A673 (cell line): Measurements from ENCODE around the gene NLK. TPM values are rescaled to one million over a fixed set of nuclear protein-coding genes. Genes with fewer than 3 reads are reported as not detected.

Experiments used
- BruUV-seq: library from RNA; stranded (reverse); fragments of 400-500 nt; replicated peaks from 2 replicates; lab custom pipeline; 2021; lab: Mats Ljungman, UMichigan
- CTCF ChIA-PET: fragments of 300-600 bp; sonication (Branson Sonifier 250); formaldehyde crosslinking; loops from one replicate; lab custom pipeline; 2022; ENCODE audit warnings: antibody characterized with exemption; lab: Charles Lee
- POLR2A ChIA-PET: fragments of 300-600 bp; sonication (Branson Sonifier 250); formaldehyde crosslinking; loops from one replicate; lab custom pipeline; 2022; ENCODE audit warnings: antibody characterized with exemption; ENCODE audit not compliant: low non-redundant PET; lab: Charles Lee
- DNase-seq: peaks from one replicate; pipeline ENCODE4 v3.0.0-alpha.2; 2015; ENCODE audit warnings: low spot score
- H3K27ac ChIP-seq: fragments of 200-600 bp; sonication (generic); 2 replicates; pipeline ENCODE4 v1.5.1; 2016; ENCODE audit warnings: mixed run types, low read depth, mild to moderate bottlenecking, mixed read lengths, antibody characterized with exemption, low read length; ENCODE audit not compliant: poor library complexity, severe bottlenecking
- H3K27me3 ChIP-seq: fragments of 200-600 bp; sonication (generic); replicated peaks from 2 replicates; pipeline ENCODE4 v1.6.1; 2017; ENCODE audit warnings: mixed run types, low read depth, mild to moderate bottlenecking, mixed read lengths, antibody characterized with exemption, low read length; ENCODE audit not compliant: insufficient read depth, poor library complexity
- H3K36me3 ChIP-seq: fragments of 200-600 bp; sonication (generic); 2 replicates; pipeline ENCODE4 v1.6.1; 2016; ENCODE audit warnings: mixed run types, mild to moderate bottlenecking, mixed read lengths, antibody characterized with exemption, low read length; ENCODE audit not compliant: insufficient read depth, poor library complexity, severe bottlenecking
- H3K4me1 ChIP-seq: fragments of 200-600 bp; sonication (generic); 2 replicates; pipeline ENCODE4 v1.6.1; 2017; ENCODE audit warnings: mixed run types, mild to moderate bottlenecking, mixed read lengths, antibody characterized with exemption, low read length; ENCODE audit not compliant: insufficient read depth, poor library complexity, severe bottlenecking
- H3K4me3 ChIP-seq: fragments of 200-600 bp; sonication (generic); 2 replicates; pipeline ENCODE4 v1.5.1; 2016; ENCODE audit warnings: low read depth, mixed run types, mild to moderate bottlenecking, mixed read lengths, low read length; ENCODE audit not compliant: poor library complexity, severe bottlenecking
- H3K9me3 ChIP-seq: fragments of 200-600 bp; sonication (generic); 2 replicates; pipeline ENCODE4 v1.6.1; 2016; ENCODE audit warnings: mixed run types, low read depth, mild to moderate bottlenecking, mixed read lengths, antibody characterized with exemption, low read length; ENCODE audit not compliant: poor library complexity, severe bottlenecking
- CTCF ChIP-seq: fragments of 300-800, 200-600 bp; sonication (generic); conservative IDR thresholded peaks from 2 replicates; pipeline ENCODE4 v1.5.1; 2017; ENCODE audit warnings: low read depth, mild to moderate bottlenecking, antibody characterized with exemption, low read length, moderate library complexity, mixed read lengths
- EZH2 ChIP-seq: fragments of 200-600 bp; sonication (generic); IDR thresholded peaks from 2 replicates; pipeline ENCODE4 v1.6.1; 2017; ENCODE audit warnings: borderline replicate concordance, low read depth, mild to moderate bottlenecking, mixed read lengths, antibody characterized with exemption, low read length; ENCODE audit not compliant: poor library complexity, severe bottlenecking
- intact Hi-C: fragments of 100-400 bp; cut with micrococcal nuclease; formaldehyde crosslinking; loops from one replicate; pipeline ENCODE4 v1.10.0; 2022; ENCODE audit not compliant: unreplicated experiment
- total RNA-seq: library from RNA; stranded (reverse); gene quantifications from 2 replicates; pipeline ENCODE4 v1.2.3, GENCODE V29; 2021

Gene NLK
- total RNA-seq, 1 experiment from 2014 or later: 23.8 TPM

- no peaks in the 10 kb centered on the region for H3K27me3 ChIP-seq
- no peak overlapping the region for H3K27ac ChIP-seq
- TF ChIP-seq EZH2 (no peak), CTCF (no peak)
- ChIA-PET POLR2A (interaction anchor here (0.6 kb wide), 1 partner anchor 88 kb away, joined by 4 read pairs; no protein-coding TSS in a partner anchor), CTCF (no interaction called here)
- no peak for DNase-seq
- H3K4me1 ChIP-seq: peaks cover 22% of the 10 kb centered on the region
- no TSS peak for BruUV-seq
- no peak overlapping the region for H3K4me3 ChIP-seq
- H3K36me3 ChIP-seq: no peaks in the 10 kb centered on the region
- H3K9me3 ChIP-seq: no peaks in the 10 kb centered on the region
- intact Hi-C loops: no loop called here
These were observed 51.7 kb downstream of the NLK start for GRCh38 chr17:28093999-28094716.

DNA sequence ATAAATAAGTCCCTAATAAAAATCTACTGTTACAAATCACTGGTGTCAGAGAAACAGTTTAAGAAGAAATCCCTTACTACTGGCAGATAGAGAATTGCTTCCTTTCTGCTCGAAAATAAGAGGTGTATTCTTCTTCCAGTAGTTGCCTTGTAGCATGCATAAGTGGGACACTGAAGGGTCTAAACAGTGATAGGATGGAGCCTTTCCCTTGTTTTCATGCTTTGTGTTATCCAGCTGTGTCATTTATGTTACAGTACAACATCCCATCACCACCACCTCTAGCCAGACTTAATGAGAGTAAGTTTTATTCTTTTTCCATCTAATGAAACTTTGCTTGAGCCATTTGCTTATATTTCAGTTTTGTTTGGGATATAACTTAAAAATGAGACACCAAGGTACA lies 54.3 kb downstream of the NLK start:
- H3K27me3 ChIP-seq: no peaks in the 10 kb centered on the region
- no TSS peak for BruUV-seq
- CTCF ChIA-PET: no interaction called here
- intact Hi-C loops: no loop called here
- TF ChIP-seq CTCF (no peak), EZH2 (no peak)
- no peak for DNase-seq
- no peaks in the 10 kb centered on the region for H3K36me3 ChIP-seq
- no peak overlapping the region for H3K4me3 ChIP-seq
- POLR2A ChIA-PET: no interaction called here
- no peak overlapping the region for H3K27ac ChIP-seq
- no peaks in the 10 kb centered on the region for H3K9me3 ChIP-seq
- H3K4me1 ChIP-seq: peaks cover 27% of the 10 kb centered on the region

GRCh38 chr17:28097254-28097653 lies 54.8 kb downstream of the NLK start:
- no peak for TF ChIP-seq CTCF
- TF ChIP-seq EZH2: no peak
- H3K27ac ChIP-seq: no peak overlapping the region
- CTCF ChIA-PET: no interaction called here
- H3K4me3 ChIP-seq: no peak overlapping the region
- DNase-seq: no peak
- POLR2A ChIA-PET: no interaction called here
- intact Hi-C loops: no loop called here
- H3K4me1 ChIP-seq: peaks cover 27% of the 10 kb centered on the region
- no TSS peak for BruUV-seq
- no peaks in the 10 kb centered on the region for H3K9me3 ChIP-seq
- H3K27me3 ChIP-seq: no peaks in the 10 kb centered on the region
- no peaks in the 10 kb centered on the region for H3K36me3 ChIP-seq
